Right lobe of liver (tissue), 4 donors: ENCODE results near the gene B3GAT2.

Source experiments
- CTCF ChIP-seq, 4 donors: fragments of 200-600 bp in 3 of 4; fragments of 450-650 bp in 1 of 4; IDR thresholded peaks; one replicate each; pipeline versions ENCODE4 v1.5.1 to v1.8.0; 2016 to 2022; ENCODE audit warnings: antibody characterized with exemption in 4 of 4, mild to moderate bottlenecking in 2 of 4
- POLR2A ChIP-seq: fragments of 450-650 bp; IDR thresholded peaks from one replicate; pipeline ENCODE4 v1.6.1; 2017; ENCODE audit warnings: antibody characterized with exemption, mild to moderate bottlenecking
- donor health status: DM: no; HTN: no; CAD: no.
- donor health status: DM: no; HTN: no; CAD: no.
- donor health status: DM: no; HTN: yes; CAD: no.

GRCh38 chr6:70834520-70834919 lies 122.3 kb downstream of the B3GAT2 start:
- no peak for TF ChIP-seq POLR2A
- TF ChIP-seq CTCF (IDR thresholded peaks at IDR 0.05), result no peak
